Activated CD4-positive, alpha-beta T cell treated with anti-CD3 and anti-CD28 coated beads, Interleukin-2, amount 50 U/mL, for 48 hours (primary cell): Measurements from ENCODE around the gene IFITM10.

Experiments
- DNase-seq, 2 experiments: peaks; one replicate each; pipeline ENCODE4 v3.0.0-alpha.2; 2020

IFITM10 gene

DNA sequence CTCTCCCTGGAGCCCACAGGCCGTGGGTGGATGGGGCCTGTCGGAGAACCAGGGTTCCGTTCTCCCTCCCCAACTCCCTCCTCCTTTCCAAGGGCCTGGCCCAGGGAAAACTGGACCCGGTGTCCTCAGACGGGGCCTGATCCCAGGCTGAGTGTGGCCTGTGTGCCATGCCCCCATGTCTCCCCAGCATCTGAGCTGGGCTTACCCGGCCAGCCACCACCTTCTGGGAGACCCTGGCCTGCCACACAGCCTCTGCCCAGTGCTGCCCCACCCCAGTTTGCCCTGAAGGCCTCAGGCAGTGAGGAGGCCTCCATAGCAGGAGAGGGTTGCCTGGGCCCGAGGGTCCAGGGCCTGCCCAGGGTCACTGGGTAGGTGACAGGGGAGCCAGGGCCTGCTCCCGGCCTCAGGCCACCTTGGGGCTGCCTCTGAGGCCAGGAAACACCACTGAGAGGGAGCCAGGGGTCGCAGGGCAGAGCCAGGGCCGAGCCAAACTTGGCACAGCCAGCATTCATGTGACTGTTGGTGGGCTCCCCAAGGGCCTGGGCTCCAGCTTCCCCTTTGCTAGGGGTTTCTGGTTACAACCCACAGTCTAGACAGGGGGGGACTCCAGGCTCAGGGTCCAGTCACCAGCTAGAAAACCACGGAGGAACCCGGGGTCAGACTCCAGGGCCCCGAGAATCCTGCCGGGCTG lies 590 bp upstream of the IFITM10 start:
- no peak for DNase-seq

DNA sequence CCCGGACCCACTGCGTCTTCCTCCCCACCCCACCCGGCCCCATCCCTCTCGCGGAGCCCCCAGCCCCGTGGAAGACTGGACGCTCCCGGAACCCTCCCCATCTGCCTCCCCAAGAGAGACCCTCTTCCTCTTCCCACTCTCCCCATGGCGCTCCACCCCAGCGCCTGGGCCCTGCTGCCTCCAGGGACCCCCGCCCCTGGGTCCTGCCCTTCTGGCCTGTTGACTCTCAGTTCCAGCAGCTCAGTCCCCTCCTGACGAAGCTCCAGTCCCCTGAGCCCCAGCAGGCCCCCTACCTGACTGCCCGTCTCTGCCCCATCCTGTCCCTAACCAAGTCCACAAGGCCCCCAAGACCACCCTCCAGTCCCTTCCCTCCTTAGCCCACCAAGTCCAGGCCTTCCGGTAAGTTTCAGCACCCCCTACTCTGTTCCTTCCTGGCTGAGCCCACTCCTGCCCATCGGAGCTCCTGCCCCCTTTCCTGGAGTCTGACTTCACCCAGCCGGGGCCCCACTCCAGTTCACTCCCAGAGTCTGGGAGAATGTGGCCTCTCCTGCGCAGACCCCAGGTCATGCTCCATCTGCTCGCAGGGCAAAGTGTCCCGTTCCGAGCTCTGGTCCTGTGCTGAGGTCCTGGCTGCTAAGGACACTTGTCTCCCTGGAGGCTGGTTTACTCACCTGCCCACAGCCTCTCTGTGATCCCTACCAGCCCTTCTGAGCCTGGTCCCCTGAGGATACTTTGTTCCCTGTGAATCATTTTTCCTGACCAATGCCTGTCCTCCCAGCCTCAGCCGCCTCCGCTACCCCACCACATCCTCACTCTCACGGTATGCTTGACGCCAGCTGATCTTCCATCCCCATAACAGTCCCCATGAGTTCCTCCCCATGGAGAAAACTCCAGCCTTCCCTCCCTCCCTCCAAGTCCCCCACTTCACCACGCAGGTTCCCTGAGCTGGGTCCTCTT lies 722 bp downstream of the IFITM10 start:
- DNase-seq = no peak

DNA sequence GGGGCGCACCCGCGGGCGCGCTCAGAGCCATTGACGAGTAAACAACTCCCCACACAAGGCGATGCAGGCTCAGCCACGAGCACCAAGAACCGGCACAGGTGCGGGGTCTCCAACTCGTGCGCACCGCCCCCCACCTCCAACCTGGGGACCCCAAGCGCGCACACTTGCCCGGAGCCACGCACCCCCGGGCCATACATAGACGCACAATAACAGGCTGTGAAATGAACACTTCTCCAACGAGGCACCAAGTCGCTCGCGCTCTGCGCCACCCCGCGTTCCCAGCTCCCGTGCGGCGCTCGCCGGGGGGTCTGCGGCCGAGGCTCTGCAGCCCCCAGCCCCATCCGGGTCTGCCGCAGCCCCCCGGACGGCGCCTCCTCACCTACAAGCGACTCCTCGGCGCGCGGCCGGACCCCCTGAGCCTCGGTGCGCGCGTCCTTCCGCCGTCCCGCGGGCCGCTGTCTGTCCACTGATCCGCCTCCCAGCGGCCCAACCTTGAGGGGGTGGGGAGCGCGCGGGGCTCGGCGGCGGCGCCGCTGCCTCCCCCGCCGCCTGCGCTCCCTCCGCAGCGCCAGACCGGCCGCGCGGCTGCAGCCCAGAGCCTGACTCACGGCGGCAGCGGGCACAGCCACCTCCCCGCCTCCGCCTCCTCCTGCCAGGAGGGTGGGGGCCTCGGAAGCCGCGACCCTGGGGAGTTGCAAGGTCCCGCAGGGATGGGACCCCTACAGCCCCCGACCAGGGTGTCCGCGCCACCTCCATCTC lies 1.6 kb downstream of the IFITM10 start:
- no peak for DNase-seq

DNA sequence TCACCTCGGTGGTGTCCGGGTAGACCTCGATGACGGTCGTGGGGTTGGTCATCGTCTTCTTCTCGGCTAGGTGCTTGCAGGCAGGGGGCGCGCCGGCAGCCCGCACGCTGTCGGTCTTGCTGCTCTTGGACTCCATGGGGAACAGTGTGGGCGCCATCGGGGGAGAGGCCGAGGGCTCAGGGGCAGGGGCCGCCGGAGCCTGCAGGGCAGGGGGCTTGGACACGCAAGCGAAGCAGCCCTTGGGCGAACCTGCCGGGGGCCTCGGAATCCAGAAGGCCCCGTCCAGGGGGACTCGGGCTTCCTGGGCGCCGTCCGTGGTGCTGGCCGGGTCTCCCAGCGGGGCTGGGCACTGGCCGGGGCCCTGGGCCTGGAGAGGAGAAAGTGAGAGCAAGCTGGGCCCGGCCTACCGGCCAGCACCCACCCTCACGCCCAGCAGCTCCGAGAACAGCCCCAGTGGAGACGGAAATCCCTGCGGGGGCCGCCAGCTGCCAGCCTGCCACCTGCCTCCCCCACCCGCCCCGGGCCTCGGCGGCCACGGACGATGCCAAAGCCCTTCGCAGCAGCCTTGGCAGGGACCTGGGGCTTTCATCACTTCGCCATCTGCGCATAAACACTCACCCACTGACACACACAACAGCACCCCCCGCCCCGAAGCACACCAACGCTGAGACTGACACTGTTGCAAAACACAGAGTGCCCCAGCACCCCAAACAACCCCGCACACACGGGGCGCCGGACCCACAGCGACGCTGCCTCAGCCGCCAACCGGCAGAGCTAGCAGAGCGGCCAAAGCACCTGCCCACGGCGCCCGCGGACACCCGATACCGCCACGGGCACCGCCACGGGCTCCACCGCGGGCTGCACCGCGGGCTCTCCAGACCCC lies 2.4 kb downstream of the IFITM10 start:
- no peak for DNase-seq

DNA sequence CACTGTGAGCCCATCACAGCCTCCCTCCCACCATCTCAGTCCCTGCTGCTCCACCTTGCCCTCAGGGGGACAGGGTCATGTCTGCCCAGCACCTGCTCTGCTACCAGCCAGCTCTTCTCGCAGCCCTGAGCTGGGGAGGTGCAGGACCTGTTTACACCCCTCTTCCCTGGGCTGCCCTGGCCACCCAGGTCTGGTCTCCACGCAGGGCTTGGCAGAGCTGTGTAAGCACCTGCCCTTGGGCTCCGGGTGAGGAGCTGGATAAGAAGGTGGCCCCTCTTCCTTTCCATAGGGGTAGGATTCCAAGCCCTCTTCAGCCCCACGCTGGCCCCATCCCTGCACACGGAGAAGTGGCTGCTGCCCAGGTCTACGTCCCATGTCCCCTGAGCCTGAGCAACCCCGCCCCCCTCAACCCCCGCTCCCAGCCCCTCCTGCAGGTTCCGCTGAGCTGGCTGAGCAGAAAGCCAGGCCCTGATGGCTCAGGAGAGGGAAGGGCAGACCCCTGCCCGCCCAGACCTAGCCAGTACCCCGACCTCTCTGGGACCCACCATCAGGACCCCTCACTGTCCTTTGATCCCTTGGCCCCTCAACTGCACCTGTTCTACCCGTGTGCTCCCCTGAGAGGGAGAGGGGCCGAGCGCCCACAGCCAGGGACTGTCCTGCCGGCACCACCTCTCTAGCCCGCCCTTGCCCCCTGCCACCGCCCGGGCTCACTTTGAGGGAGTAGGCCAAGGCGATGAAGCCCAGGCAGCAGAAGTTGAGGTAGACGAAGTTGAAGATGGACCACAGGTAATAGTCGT lies 3.2 kb downstream of the IFITM10 start:
- DNase-seq = no peak

DNA sequence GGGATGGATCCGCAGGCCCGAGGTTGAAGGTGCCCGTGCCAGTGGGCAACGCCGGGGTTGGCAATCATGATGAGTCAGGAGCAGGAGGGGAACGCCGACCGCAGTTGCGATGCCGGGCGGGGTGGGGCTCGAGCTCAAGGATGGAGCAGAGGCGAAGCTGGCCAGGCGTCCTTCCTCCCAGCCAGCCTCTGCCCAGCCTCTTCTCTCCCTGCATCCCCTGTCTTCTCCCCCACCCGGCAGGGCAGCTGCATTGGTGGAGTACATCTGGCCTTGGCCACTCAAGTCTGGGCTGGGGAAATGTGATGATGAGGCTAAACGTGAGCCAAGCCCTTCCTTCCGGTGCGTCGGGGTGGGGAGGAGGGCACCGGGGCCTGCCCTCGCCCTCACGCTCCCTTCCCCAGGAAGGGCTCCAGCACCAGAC lies 3.9 kb downstream of the IFITM10 start:
- no peak for DNase-seq

DNA sequence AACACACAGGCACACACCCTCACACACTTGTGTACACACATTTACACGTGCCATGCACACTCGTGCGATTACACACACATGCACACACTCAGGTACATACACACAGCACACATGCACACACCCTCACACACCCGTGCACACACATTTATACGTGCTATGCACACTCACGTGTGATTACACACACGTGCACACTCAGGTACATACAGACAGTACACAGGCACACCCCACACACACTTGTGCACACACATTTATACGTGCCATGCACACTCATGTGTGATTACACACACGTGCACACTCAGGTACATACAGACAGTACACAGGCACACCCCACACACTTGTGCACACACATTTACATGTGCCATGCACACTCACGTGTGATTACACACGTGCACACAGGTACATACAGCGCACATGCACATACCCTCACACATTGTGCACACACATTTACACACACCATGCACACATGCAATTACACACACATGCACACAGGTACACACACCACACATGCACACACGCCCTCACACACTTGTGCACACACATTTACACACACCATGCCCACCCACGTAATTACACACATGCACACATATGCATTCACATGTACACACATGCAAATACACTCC lies 4.6 kb downstream of the IFITM10 start:
- DNase-seq = no peak

DNA sequence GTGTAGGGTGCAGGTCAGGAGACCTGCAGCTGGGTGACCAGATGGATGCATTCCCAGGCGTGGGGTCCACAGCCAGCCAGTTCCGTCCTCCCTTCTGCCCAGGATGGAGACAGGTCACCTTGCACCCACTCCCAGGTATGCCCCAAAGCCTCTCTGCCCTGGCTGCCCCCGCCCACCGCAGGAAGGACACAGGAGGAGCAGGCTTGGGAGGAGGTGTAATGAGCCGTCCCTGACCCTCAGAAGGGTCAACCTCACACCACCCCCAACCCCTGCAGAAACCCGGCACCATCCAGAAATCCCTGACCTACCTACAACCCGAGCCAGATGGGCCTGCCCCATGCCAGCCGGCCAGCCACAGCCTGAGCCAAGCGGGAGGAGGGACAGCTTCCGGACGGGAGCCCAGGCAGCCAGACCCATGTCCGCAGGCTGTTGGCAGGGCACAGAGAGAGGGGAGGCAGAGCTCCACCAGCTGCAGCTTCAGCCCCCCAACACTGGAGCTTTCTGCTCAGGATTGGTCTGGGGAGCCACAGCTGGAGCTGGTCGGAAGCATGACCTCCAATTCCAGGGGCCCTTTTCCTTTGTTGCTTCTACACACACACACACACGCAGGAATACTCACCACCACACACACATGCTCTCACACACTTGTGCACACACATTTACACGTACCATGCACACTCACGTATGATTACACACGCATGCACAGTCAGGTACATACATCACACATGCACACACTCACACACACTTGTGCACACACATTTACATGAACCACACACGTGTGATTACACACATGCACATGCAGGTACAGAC lies 5.3 kb downstream of the IFITM10 start:
- DNase-seq = no peak

DNA sequence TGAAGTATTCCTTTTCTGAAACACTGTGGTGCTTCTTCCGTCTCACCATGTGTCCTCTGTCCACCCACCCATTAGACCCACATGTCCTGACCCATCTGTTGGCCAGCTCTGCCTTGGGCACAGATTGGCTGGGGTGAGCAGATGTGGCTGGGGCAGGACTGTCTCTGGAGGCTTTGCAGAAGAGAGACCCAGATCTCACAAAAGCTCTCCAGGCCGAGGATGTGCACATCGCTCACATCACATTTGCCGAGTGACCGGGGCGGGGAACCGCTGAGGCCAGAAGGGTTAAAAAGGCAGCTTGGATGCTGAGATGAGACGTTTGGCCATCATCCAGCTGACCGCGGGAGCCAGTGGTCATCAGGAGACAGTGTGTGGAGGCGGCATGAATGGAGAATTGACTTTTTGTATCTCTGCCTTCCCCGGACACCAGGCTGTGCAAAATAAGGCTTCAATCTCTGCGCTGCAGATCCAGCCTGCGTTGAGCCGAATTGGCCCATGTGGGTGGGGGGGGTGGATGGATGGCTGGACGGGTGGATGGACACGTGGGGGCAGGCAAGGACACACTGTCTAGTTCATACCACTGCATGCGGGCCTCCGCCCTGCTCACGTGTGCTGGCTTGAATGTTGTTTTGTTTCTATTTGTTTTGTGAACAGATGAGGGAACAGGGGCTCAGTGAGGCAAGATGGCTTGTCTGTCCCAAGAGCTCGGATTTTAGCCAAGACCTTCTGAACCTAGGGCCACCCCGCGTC lies 6.1 kb downstream of the IFITM10 start:
- no peak for DNase-seq

DNA sequence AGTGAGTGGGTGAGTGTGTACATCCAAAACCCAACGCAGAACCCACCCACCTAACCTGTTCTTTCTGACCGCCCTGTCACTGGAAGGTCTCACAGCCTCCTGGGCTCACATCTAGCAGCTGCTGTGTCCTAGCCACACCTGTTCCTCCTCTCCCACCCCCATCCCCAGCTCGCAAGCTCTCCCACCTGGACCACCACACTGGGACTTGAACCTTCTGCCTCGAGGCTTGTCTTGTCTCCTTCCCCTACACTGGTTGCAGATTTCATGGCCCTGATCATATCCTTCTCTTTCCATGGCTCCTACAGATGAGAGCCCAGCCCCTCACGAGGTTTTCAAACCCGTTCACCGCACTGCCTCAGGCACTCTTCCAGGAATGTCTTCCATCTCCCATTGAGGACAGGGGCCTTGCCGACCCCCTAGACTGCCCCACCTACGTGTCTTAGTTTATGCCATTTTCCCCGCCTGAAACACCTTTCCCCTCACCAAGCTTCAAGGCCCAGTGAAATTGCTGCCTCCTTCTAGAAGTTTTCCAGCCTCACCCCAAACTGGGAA lies 6.7 kb downstream of the IFITM10 start:
- no peak for DNase-seq

DNA sequence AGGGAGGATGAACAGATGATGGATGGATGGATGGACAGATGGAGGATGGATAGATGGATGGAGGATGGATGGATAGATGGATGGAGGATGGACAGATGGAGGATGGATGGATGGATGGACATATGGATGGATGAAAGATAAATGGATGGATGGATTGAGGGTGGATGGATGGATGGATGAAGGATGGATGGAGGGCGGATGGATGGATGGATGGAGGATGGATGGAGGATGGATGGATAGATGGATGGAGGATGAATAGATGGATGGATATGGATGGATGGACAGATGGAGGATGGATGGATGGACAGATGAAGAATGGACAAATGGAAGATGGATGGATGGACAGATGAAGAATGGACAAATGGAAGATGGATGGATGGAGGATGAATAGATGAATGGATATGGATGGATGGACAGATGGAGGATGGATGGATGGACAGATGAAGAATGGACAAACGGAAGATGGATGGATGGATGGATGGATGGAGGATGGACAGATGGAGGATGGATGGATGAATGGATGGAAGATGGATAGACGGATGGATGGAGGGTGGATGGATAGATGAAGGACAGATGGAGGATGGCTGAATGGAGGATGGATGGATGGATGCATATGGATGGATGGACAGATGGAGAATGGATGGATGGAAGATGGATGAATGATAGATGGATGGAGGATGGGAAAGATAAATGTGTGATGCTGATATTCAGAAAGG lies 7.4 kb downstream of the IFITM10 start:
- no peak for DNase-seq

DNA sequence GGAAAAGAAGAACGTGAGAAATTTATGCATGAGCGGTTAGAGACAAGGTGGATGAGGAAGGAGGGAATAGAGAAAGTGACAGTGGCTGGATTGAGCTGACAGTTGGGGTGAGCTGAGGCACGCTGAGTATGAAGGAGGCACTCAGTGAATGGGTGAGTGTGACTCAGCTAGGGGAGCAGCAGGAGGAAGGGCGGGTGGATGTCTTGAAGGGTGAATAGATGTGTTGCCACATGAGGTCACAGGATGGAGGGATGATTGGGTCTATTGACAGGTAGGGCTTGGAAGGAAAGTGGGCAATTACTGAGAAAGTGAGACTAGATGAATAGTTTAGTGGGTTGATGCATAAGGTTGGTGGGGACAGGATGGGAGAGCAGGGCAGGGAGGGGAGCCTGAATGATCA lies 8.0 kb downstream of the IFITM10 start:
- no peak for DNase-seq

DNA sequence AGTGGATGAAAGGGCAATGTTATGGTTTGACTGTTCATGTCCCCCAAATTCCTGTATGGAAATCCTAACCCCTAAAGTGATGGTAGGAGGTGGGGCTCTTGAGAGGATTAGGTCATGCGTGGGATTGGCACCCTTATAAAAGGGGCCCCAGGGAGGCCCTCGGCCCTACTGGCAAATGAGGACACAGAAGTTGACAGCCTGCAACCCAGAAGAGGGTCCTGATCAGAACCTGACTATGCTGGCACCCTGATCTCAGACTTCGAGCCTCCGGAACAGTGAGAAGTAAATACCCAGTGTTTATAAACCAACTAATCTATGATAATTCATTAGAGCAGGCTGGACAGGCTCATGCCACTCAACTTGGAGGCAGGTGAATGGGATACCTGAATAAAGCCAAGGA lies 8.7 kb downstream of the IFITM10 start:
- no peak for DNase-seq

DNA sequence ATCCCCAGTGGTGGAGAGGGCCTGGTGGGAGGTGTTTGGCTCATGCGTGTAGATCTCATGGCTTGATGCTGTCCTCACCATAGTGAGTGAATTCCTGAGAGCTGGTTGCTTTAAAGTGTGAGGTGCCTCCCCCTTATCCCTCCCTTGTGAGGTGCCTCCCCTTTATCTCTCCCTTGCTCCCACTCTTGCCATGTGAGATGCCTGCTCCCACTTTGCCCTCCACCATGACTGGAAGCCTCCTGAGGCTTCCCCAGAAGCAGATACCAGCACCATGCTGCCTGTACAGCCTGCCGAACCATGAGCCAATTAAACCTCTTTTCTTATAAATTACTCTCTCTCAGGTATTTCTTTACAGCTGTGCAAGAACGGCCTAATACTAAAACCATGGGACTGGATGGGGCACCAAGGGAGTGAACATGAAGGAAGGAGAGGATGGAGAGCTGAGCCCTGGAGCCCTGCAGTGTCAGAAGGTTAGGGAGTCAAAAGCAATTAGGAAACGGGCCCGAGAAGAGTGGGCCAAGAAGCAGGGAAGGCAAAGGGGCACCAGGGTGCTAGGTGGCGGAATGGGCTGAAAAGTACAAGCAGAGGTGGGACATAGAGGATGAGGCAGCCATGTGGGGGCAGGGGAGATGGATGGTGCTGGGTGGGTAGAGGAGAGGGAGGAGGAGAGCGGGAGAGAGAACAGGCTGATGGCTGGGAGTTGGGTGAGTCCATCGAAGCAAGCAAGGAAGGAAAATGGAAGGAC lies 9.4 kb downstream of the IFITM10 start:
- DNase-seq = no peak

DNA sequence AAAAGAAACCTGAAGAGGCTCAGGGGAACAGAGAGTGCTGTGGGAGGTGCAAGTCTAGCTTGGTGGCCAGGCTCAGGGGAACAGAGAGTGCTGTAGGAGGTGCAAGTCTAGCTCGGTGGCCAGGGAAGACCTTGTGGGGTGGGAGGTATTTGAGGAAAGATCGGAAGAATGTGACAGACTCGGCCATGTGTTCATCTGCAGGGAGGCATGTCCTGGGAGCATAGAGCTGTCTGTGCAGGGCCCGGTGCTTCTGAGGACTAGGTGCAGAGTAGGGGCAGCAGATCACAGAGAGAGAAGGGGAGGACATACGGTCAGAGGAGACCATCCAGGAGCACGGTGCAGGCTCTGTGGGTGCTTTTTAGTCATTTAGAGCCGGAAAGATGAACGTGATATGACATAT lies 10.8 kb downstream of the IFITM10 start:
- DNase-seq = no peak

DNA sequence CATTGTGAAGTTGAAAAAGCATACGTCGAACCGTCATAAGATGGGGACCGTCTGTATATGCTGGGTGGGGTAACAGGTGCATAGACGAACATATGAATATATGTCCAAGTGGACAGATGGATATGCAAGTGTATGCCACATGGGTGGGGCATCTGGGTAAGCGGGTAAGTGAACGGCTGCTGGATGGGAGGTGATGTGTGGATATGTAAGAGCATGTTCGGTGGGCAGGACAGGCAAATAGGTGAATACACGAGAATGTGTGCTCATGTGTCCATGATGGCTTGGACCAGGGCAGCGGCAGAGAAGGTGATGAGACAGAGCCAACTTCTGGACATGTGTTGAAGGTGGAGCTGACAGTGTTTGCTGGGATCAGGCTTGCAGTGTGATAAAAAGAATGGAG lies 12.0 kb downstream of the IFITM10 start:
- no peak for DNase-seq

DNA sequence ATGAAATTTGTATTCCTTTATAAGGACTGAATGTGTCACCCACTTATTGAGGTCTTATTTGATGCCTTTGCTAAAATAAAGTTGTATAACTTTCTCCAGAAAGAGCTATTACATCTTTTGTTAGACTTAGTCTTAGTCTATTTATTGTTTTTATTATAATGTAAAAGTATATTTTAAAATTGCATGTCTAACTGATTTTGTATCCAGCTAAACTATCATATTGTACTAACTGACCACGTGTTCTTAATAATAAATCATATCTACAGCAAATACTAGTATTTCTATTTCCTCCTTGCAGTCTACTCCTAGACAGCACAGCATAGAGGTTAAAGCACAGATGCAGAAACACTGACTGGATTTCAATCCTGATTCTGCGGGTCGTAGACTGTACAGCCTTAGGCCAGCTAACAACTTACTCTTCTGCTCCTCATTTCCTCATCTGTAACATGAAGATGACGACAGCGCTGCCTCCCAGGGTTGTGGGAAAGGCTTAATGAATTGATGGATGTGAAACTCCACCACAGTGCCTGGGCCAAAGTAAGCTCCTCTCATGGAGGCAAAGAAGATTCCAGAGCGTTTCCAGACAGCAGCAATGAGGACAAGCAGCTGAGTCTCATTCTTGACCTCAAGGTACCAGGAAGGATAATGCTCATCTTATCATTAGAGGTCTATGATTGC lies 13.2 kb downstream of the IFITM10 start:
- no peak for DNase-seq
